HG03196 (cell line): ENCODE measurements around the gene CIDEA.

Experiments used
- ATAC-seq: cut with Tn5 transposase; IDR thresholded peaks from one replicate; pipeline ENCODE4 v1.9.1; 2021; ENCODE audit not compliant: unreplicated experiment

CIDEA gene

DNA sequence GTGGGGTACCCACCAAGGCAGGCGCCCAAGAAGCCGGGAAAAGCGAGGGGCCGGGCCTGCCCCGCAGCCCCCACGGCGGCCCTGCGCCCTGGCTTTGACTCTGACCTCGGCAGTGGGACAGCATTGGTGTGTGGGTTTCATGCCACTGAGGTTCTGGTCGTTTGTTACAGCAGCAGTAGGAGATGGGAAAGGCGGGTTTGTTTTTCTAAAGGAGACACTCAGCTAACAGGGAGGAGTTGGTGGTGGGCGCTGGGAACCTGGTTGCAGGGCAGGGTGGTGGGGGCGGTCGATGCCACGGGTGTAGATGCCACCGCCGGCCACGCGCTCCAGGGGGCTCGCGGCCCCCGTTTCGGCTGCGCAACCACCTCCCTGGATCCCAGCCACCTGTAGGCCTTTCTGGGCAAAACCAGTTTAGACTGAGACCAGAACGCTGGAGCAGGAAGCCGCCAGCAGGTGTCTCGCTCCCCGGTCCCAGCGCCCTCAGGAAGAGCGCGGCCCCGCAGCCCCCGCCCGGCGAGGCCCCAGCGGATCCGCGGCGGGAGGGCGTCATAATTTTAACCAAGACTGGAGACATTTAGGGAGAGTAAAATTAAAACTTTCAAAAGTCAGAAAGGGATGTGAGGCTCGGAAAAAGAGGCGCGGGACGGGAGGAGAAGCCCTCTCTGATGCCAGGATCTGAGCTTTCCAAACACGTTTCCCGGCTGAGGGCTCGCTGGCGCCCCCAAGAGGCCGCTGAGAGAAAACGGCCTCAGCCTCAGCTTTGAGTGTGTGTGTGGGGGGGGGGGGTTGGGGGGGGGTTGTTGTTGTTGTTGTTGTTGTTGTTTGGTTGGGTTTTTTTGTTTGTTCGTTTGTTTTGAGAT is 17.4 kb downstream of the CIDEA start:
- peak; percentile 84 for ATAC-seq

DNA sequence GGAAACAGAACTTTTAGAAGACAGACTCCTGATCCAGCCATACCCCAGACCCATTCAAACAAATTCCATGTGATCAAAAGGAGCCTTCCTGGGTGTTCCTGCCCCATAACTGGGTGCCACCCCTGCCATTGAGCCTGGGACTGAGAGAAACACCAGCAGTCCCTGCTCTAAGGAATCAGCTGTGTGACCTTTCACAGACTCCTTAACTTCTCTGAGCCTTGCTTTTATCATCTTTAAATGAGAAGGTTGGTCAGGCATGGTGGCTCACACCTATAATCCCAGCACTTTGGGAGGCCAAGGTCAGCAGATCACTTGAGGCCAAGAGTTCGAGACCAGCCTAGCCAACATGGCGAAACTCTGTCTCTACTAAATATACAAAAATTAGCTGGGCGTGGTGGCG is 20.6 kb downstream of the CIDEA start:
- no peak for ATAC-seq

DNA sequence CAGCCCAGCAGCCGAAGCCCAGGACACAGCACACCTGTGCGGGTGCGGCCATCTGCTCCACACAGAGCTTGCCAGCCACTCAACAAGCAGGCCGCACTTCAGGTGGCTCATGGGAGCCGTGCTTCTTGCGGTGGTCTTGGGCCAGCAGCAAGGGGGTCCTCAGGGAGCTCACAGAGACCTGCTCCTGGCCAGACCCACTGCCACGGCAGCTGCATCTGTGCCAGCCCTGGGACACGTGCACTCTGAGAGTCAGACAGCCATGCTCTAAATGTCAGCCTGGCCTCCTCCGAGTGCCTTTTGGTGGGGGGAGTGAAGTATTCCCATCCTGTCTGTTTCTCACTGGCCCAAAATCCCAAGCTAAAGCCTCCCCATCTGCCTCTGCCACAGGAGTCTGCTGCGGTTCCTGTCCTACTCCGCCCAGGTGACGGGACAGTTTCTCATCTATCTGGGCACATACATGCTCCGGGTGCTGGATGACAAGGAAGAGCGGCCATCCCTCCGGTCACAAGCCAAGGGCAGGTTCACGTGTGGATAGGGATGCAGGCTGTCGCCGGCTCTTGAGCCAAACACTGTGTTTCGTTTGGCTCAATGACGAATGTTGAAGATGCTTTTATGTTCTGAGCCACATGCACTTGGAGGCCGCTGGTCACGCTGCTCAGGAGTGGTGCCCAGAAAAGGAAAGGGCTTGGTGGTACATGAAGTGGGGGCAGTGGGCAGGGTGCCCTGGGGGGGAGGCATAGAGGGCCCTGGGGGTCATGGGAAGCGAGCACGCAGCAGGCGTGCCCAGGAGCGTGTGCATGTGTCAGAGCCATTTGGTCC is 22.8 kb downstream of the CIDEA start:
- ATAC-seq = no peak

DNA sequence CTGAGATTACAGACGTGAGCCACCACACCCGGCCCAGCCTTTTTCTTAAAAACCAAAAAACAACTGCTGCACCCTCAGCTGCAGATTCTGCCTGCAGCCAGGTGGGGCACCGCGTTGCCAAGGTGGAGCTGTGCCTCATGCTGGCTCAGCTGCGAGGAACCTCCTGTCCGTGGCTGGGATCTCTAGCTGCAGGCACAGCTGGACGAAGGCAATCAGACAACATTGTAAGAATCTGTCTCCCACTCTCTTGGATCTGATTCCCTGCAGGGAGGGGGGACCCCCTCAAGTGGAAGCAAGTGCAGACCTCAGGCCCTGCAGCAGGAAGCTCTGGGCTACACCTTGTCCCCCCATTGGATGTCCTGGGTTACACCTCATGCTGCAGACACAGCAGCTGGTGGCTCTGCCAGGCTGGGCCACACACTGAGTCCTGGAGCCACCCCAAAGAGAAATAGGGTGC is 24.1 kb downstream of the CIDEA start:
- no peak for ATAC-seq

- no peak for ATAC-seq
Measured at GRCh38 chr18:12278741-12279682, 24.9 kb downstream of the CIDEA start.

DNA sequence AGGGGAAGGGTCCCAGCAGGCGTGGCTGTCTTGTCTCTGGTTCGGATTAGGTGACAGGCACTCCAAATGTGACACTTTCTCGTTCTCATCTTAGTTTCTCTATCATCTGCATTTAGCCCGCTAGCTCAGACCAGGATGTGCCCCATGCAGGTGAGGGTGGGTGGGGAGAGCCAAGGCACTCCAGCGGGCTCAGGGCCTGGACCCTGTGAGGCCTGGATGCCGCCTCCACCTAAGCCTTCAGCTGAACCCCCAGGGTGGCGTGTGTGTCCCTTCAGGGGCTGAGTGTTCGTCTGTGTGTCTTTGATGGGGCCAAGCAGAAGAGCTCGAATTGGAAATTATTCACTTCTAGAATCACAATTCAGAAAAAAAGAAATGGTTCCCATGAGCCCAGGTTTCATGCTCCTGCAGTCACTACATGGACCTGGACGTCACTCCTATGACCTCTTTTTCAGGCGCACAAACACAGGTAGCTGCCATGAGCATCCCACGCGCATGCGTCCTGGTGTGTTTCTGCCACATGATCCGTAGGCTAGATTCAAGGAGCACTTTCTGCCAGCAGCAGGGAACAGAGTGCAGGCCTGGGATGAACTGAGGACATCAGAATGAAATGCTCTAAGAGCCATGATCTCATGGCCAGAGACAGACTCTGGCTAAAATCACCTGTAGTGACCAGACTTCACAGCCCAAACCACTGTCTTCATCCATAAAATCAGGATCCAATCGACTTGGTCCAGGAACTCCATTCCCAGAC is 25.8 kb downstream of the CIDEA start:
- no peak for ATAC-seq

DNA sequence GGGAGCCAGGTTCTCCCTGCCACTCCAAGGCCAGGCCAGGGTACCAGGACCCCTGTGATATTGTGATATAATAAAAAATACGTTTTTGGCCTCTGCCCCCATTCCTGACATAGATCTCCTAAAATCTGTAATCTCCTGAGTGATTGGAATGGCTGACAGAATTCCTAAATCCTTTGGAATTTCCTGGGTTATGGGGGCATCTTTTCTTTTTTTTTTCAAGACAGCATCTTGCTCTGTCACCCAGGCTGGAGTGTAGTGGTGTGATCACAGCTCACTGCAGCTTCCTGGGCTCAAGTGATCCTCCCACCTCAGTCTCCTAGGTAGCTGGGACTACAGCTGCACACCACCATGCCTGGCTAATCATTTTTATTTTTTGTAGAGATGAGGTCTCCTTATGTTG is 27.7 kb downstream of the CIDEA start:
- ATAC-seq = no peak

- no peak for ATAC-seq
Measured at GRCh38 chr18:12282442-12283039, 28.4 kb downstream of the CIDEA start.

- no peak for ATAC-seq
Measured at GRCh38 chr18:12283256-12283655, 29.1 kb downstream of the CIDEA start.

GRCh38 chr18:12283666-12284065 is 29.5 kb downstream of the CIDEA start:
- ATAC-seq = no peak

- ATAC-seq = no peak
Measured at GRCh38 chr18:12287131-12287681, 33.0 kb downstream of the CIDEA start.

- no peak for ATAC-seq
Measured at GRCh38 chr18:12287684-12288402, 33.7 kb downstream of the CIDEA start.

GRCh38 chr18:12288403-12288755 is 34.2 kb downstream of the CIDEA start:
- no peak for ATAC-seq

DNA sequence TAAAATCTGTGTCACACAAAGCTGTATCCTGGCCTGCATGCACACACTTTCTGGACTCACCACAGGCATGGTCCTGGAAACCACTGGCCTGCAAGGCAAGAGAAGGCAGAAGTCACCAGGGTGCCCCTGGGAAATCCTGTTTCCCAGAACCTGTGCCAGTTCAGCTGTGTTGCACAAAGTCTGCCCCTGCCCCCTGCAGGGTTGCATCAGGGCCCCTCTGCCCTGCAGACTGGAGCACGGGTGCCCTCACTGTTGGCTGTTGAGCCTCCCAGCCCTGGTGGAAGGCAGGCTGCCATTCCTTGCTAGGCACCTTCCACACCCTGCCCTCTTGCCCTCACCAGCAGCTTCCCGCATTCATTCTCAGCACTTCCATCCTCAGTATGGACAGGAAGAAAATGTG is 35.9 kb downstream of the CIDEA start:
- ATAC-seq = no peak

GRCh38 chr18:12291161-12291560 is 37.0 kb downstream of the CIDEA start:
- ATAC-seq = no peak

- ATAC-seq = no peak
Measured at GRCh38 chr18:12291690-12292089, 37.5 kb downstream of the CIDEA start.

DNA sequence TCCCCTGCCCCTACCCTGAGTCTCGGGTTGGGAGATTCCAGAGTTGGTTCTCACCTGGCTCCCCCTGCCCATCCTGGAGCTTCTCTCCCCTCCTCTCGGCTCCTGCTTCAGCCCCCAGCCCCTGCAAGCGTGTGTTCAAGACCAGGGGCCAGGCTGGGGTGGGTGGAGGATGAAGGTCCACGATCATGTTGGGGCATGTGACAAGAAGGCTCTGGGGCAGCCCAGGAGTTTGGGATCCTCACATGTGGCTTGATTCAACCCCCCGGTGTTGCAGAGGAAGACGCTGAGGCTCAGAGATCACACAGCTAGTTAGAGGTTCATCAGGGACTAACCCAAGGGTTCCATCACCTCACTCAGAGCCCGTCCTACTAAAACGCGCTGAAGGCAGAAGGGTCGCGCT is 39.7 kb downstream of the CIDEA start:
- no peak for ATAC-seq

GRCh38 chr18:12295389-12296086 is 41.4 kb downstream of the CIDEA start:
- ATAC-seq = no peak

GRCh38 chr18:12296087-12296403 is 41.9 kb downstream of the CIDEA start:
- ATAC-seq = no peak
